GM23248 (cell line): ENCODE measurements around the gene ERCC1. TPM values are rescaled to one million over a fixed set of nuclear protein-coding genes. Genes with fewer than 3 reads are reported as not detected.

ENCODE experiments used
- DNase-seq: peaks from one replicate; pipeline ENCODE4 v3.0.0-alpha.2; 2015
- H2AFZ ChIP-seq: fragments of 200-600 bp; sonication (generic); 2 replicates; pipeline ENCODE4 v1.6.1; 2016; ENCODE audit warnings: antibody characterized with exemption
- H3F3A ChIP-seq: fragments of 200-600 bp; sonication (generic); 2 replicates; pipeline ENCODE4 v1.6.1; 2016; ENCODE audit warnings: mild to moderate bottlenecking, antibody characterized with exemption, mixed run types; ENCODE audit not compliant: insufficient read depth
- H3K27ac ChIP-seq: fragments of 200-600 bp; sonication (generic); 2 replicates; pipeline ENCODE4 v1.5.1; 2016; ENCODE audit warnings: mild to moderate bottlenecking
- H3K27me3 ChIP-seq: fragments of 200-600 bp; sonication (generic); replicated peaks from 2 replicates; pipeline ENCODE4 v1.6.1; 2016; ENCODE audit warnings: mild to moderate bottlenecking; ENCODE audit not compliant: insufficient read depth
- H3K36me3 ChIP-seq: fragments of 200-600 bp; sonication (generic); 2 replicates; pipeline ENCODE4 v1.6.1; 2016; ENCODE audit warnings: low read depth, mild to moderate bottlenecking
- H3K4me1 ChIP-seq: fragments of 200-600 bp; sonication (generic); 2 replicates; pipeline ENCODE4 v1.6.1; 2016; ENCODE audit warnings: mild to moderate bottlenecking; ENCODE audit not compliant: insufficient read depth
- H3K4me2 ChIP-seq: fragments of 200-600 bp; sonication (generic); one replicate; pipeline ENCODE4 v1.6.1; 2016; ENCODE audit warnings: mild to moderate bottlenecking; ENCODE audit not compliant: unreplicated experiment
- H3K4me3 ChIP-seq: fragments of 200-600 bp; sonication (generic); 2 replicates; pipeline ENCODE4 v1.5.1; 2016; ENCODE audit warnings: mild to moderate bottlenecking
- H3K79me2 ChIP-seq: fragments of 200-600 bp; sonication (generic); 2 replicates; pipeline ENCODE4 v1.6.1; 2016; ENCODE audit warnings: mild to moderate bottlenecking; ENCODE audit not compliant: insufficient read depth
- H3K9ac ChIP-seq: fragments of 200-600 bp; sonication (generic); 2 replicates; pipeline ENCODE4 v1.6.1; 2016; ENCODE audit warnings: mild to moderate bottlenecking
- H3K9me2 ChIP-seq: fragments of 200-600 bp; sonication (generic); 2 replicates; pipeline ENCODE4 v1.6.1; 2016; ENCODE audit warnings: mixed run types, mild to moderate bottlenecking, moderate library complexity; ENCODE audit not compliant: insufficient read depth
- H3K9me3 ChIP-seq: fragments of 200-600 bp; sonication (generic); one replicate; pipeline ENCODE4 v1.6.1; 2017; ENCODE audit warnings: low read depth
- H4K20me1 ChIP-seq: fragments of 200-600 bp; sonication (generic); 2 replicates; pipeline ENCODE4 v1.6.0; 2016; ENCODE audit not compliant: insufficient read depth
- EZH2 ChIP-seq: fragments of 200-600 bp; sonication (generic); IDR thresholded peaks from 2 replicates; pipeline ENCODE4 v1.6.1; 2018; ENCODE audit warnings: antibody characterized with exemption, mild to moderate bottlenecking; ENCODE audit not compliant: insufficient read depth, poor library complexity, severe bottlenecking
- EZH2phosphoT487 ChIP-seq: fragments of 200-600 bp; sonication (generic); IDR thresholded peaks from 2 replicates; pipeline ENCODE4 v1.6.1; 2018; ENCODE audit warnings: antibody characterized with exemption, moderate library complexity, mild to moderate bottlenecking, low read depth; ENCODE audit not compliant: insufficient read depth
- WGBS, 2 experiments: methylation state at CpG; one replicate each; pipeline ENCODE4 v1.1.6; 2015 to 2017; ENCODE audit warnings: low lambda C conversion rate in 2 of 2, low coverage in 1 of 2; ENCODE audit errors: missing lambda C conversion rate in 2 of 2; 5-methylcytosine and 5-hydroxymethylcytosine counted together
- in situ Hi-C: fragments of 300-500 bp; cut with MboI; formaldehyde crosslinking; loops from 2 replicates; pipeline ENCODE4 v1.15.0; 2020
- polyA plus RNA-seq: library from polyadenylated mRNA; unstranded; fragments of >200 nt; fragmentation: Nextera tagmentation; extraction: Ambion mirVana; gene quantifications from 2 replicates; pipeline ENCODE4 v1.2.1, GENCODE V29; 2016
- total RNA-seq: library from RNA; depleted of rRNA; stranded (reverse); fragments of >200 nt; shearing (Covaris generic); gene quantifications from 2 replicates; pipeline ENCODE4 v1.2.3, GENCODE V29; 2014

ERCC1 gene
- total and polyA plus RNA-seq, 2 experiments from 2014 or later: 79.8 to 89.0 TPM

- 1 to 2% methylated on average over 8 to 18 of the region's 19 CpGs for whole genome bisulfite sequencing, 2 experiments
- Histone ChIP-seq H3K4me1 (peaks cover 10% of the 10 kb centered on the region; the same call in 1 of the 2 replicates), H2AFZ (peak overlapping the region; percentile 46; the same call in 1 of the 2 replicates), H3K4me2 (peak overlapping the region; percentile 100), H3K9me2 (no peaks in the 10 kb centered on the region), H3K36me3 (no peaks in the 10 kb centered on the region), H3K4me3 (peak overlapping the region; percentile 96), H3K27me3 (no peaks in the 10 kb centered on the region), H3K9me3 (no peaks in the 10 kb centered on the region), H3K9ac (peak overlapping the region; percentile 100), H4K20me1 (no peaks in the 10 kb centered on the region), H3F3A (no peaks in the 10 kb centered on the region; the same call in 1 of the 2 replicates), H3K27ac (peak overlapping the region; percentile 100), H3K79me2 (peaks cover 27% of the 10 kb centered on the region)
- in situ Hi-C loops: no loop called here
- TF ChIP-seq EZH2 (no peak), EZH2phosphoT487 (no peak)
- peak; percentile 87 for DNase-seq
Observed at GRCh38 chr19:45468803-45469131, 45.0 kb upstream of the ERCC1 start.

DNA sequence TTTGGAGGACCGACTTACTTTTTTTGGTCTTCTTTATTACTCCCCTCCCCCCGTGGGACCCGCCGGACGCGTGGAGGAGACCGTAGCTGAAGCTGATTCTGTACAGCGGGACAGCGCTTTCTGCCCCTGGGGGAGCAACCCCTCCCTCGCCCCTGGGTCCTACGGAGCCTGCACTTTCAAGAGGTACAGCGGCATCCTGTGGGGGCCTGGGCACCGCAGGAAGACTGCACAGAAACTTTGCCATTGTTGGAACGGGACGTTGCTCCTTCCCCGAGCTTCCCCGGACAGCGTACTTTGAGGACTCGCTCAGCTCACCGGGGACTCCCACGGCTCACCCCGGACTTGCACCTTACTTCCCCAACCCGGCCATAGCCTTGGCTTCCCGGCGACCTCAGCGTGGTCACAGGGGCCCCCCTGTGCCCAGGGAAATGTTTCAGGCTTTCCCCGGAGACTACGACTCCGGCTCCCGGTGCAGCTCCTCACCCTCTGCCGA lies 44.5 kb upstream of the ERCC1 start:
- Histone ChIP-seq H3K9me3 (no peaks in the 10 kb centered on the region), H3K9ac (peak overlapping the region; percentile 100), H3K4me2 (peak overlapping the region; percentile 100), H3F3A (no peaks in the 10 kb centered on the region; the same call in 1 of the 2 replicates), H3K79me2 (peaks cover 27% of the 10 kb centered on the region), H3K9me2 (no peaks in the 10 kb centered on the region), H3K4me3 (peak overlapping the region; percentile 96), H3K27ac (peak overlapping the region; percentile 100), H3K36me3 (no peaks in the 10 kb centered on the region), H4K20me1 (no peaks in the 10 kb centered on the region), H3K27me3 (no peaks in the 10 kb centered on the region), H2AFZ (no peak overlapping the region), H3K4me1 (peaks cover 10% of the 10 kb centered on the region; the same call in 1 of the 2 replicates)
- peak; percentile 62 for DNase-seq
- WGBS, 2 experiments: 0 to 1% methylated on average over 31 of the region's 31 CpGs
- TF ChIP-seq EZH2phosphoT487 (no peak), EZH2 (no peak)
- in situ Hi-C loops: no loop called here

- Histone ChIP-seq H3K9me2 (no peaks in the 10 kb centered on the region), H3F3A (no peaks in the 10 kb centered on the region; the same call in 1 of the 2 replicates), H3K79me2 (peaks cover 27% of the 10 kb centered on the region), H2AFZ (peak within 1 kb of the TSS; percentile 90), H3K27me3 (no peaks in the 10 kb centered on the region), H3K4me3 (peak within 1 kb of the TSS; percentile 96), H3K4me1 (peaks cover 10% of the 10 kb centered on the region; the same call in 1 of the 2 replicates), H3K36me3 (no peaks in the 10 kb centered on the region), H3K9ac (peak within 1 kb of the TSS; percentile 100), H3K4me2 (peak within 1 kb of the TSS; percentile 100), H3K9me3 (no peaks in the 10 kb centered on the region), H3K27ac (peak within 1 kb of the TSS; percentile 100), H4K20me1 (no peaks in the 10 kb centered on the region)
- 1% methylated on average over 45 to 51 of the region's 56 CpGs for WGBS, 2 experiments
- in situ Hi-C loops: no loop called here
- TF ChIP-seq EZH2 (no peak), EZH2phosphoT487 (no peak)
- peak; percentile 100 for DNase-seq
Observed at GRCh38 chr19:45467456-45468158, 43.9 kb upstream of the ERCC1 start, which contains the start of gene FOSB. Gene FOSB, plus strand, starts transcription at chr19:45467996. Its CDS starts 591 bp downstream, at chr19:45468587.

- in situ Hi-C loops: no loop called here
- DNase-seq: peak; percentile 63
- no peaks in the 10 kb centered on the region for H3K36me3 ChIP-seq
- H3K9me3 ChIP-seq: no peaks in the 10 kb centered on the region
- peaks cover 27% of the 10 kb centered on the region for H3K79me2 ChIP-seq
- peak overlapping the region; percentile 96 for H3K4me3 ChIP-seq
- H3K4me1 ChIP-seq: peaks cover 10% of the 10 kb centered on the region; the same call in 1 of the 2 replicates
- 2% methylated on average over 11 of the region's 11 CpGs for whole genome bisulfite sequencing, 2 experiments
- peak overlapping the region; percentile 100 for H3K9ac ChIP-seq
- H4K20me1 ChIP-seq: no peaks in the 10 kb centered on the region
- peak overlapping the region; percentile 90 for H2AFZ ChIP-seq
- H3K9me2 ChIP-seq: no peaks in the 10 kb centered on the region
- no peak for TF ChIP-seq EZH2
- no peak for TF ChIP-seq EZH2phosphoT487
- H3F3A ChIP-seq: no peaks in the 10 kb centered on the region; the same call in 1 of the 2 replicates
- H3K4me2 ChIP-seq: peak overlapping the region; percentile 100
- H3K27me3 ChIP-seq: no peaks in the 10 kb centered on the region
- H3K27ac ChIP-seq: peak overlapping the region; percentile 100
Observed at GRCh38 chr19:45467115-45467455, 43.4 kb upstream of the ERCC1 start.
